HG02763 (cell line): ENCODE results near the gene COL4A1.

ENCODE experiments used
- ATAC-seq: cut with Tn5 transposase; IDR thresholded peaks from one replicate; pipeline ENCODE4 v1.9.1; 2021; ENCODE audit warnings: mild to moderate bottlenecking, moderate library complexity; ENCODE audit not compliant: unreplicated experiment

The COL4A1 gene

GRCh38 chr13:110173247-110173818 lies 133.6 kb downstream of the COL4A1 start:
- no peak for ATAC-seq

GRCh38 chr13:110170882-110171281 lies 136.1 kb downstream of the COL4A1 start:
- ATAC-seq, result no peak

- no peak for ATAC-seq
These were observed 136.8 kb downstream of the COL4A1 start for GRCh38 chr13:110170020-110170790.

DNA sequence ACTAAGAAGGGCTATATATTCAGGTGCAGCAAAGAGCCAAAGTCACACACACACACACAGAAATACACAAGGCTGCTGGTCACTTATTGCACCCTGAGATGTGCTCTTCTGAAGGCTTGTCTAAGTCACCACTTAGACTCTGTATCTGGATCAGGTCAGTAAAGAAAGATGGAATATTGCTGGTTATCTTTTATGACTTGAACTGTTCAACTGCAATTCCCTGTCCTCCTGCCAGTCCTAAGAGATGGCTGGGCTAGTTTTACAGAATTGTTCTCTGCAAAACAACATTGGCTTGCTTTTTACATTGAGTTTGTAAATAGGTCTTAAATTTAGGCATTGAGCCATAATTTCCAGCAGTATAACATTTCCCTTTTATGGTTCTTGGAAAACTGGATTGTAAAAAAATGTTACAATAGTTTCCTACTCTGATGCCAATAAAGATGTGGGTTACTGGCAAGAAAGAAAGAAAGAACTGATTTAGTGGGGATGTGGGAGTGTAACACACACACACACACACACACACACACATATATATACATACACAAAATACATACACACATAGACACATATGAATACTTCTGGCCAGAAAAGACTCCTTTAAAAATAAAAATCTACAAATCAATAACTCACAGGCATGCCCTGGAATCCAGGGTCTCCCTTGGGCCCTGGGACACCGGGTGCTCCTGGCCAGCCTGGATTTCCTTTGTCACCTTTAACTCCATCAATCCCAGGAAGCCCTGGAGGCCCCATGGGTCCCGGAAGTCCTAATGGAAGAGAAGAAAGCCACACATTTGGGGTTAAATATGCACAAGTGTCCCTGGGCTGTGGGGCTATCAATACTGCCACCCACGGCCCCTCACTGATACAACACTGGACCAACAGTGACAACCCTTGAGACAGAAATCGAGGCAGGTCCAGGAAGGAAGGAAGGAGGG lies 137.7 kb downstream of the COL4A1 start:
- ATAC-seq, result no peak

- ATAC-seq, result no peak
These were observed 140.4 kb downstream of the COL4A1 start for GRCh38 chr13:110166598-110166997.

DNA sequence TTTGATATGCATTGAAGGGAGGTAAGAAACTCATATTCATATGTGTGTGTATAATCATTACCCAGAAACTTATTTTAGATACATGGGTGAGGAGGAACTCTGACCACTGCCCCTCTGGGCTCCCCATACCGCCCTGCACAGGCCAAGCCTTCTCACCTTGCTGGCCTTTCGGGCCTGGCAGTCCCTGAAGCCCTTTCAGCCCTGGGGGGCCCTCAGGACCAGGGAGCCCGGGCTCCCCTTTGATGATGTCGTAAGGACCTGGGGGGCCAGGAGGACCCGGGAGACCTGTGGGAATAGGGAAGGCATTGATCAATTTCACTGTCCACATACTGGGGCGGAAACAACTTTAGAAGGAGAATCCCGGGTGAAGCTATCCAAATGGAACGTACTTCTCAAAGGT lies 142.3 kb downstream of the COL4A1 start:
- ATAC-seq, result no peak

DNA sequence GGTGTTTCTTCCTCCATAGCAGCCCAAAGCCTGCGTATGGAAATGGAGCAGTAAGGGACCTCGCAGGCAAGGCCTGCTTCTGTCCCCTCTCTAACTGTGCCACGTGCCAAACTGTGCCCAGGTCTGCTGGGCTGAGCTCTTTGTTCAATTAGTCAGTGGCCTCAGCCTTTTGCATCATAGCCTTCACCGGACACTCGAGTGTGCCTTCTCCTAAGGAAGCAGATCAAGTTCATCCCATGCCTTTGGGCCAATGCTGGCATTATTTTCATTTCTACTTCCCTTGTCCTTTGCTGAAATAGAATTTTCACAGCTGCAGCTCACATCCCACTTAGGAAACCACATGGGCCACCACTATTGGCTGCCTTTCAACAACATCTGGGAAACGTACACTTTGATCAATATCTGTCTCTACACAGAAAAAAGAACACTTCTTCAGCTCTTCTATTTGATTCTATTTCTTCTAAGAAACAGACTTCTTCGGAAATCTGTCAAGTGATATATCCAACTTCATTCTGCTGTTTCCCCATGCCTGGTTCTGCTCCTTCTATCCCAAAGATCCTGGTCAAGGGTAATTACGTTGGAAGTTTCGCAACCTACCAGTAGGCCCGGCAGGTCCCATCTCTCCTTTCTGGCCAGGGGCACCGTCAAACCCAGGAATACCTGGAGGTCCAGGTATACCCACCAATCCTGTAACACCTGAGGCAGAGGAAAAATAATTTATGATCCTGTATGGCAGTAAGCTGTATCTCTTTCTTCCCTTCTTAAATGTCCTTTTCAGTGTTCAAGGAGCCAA lies 143.9 kb downstream of the COL4A1 start:
- no peak for ATAC-seq

- ATAC-seq, result no peak
These were observed 144.9 kb downstream of the COL4A1 start for GRCh38 chr13:110162053-110162452.

DNA sequence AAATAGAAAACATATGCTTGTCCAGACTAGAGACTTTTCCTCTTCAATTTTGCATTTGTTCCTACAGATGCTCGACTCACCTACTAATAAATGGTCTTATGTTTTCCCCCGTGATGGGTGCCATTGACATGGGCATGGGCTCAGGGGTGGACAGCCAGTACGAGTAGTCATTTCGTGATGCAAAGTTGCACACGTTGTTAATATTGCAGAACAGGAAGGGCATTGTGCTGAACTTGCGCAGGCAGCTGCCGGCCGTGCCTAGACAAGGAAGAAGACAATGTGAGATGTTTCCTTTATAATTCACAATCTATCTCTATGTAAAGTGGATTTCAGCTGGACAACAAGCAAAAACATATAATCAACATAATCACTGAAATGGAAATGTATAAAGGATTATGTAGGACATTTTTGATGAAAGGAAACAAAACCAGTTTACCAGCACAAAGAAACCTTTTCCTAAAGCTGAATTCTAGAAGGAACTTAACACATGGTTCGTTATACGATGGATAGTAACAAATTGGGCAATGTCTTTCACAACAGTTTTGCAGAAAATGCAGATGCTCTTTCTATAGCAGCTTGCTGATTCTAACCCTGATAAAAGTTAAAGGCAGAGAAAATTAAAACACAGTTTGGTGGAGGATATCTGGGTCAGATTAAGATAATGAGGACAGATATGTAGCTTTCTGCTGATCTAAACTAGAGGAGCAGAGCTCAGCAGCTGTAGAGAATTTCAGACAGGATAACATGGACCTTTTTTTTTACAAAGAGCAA lies 145.7 kb downstream of the COL4A1 start:
- ATAC-seq, result no peak

GRCh38 chr13:110158226-110158625 lies 148.7 kb downstream of the COL4A1 start:
- ATAC-seq, result no peak

- no peak for ATAC-seq
These were observed 149.2 kb downstream of the COL4A1 start for GRCh38 chr13:110157718-110158117.

GRCh38 chr13:110156301-110157049 lies 150.5 kb downstream of the COL4A1 start:
- no peak for ATAC-seq

DNA sequence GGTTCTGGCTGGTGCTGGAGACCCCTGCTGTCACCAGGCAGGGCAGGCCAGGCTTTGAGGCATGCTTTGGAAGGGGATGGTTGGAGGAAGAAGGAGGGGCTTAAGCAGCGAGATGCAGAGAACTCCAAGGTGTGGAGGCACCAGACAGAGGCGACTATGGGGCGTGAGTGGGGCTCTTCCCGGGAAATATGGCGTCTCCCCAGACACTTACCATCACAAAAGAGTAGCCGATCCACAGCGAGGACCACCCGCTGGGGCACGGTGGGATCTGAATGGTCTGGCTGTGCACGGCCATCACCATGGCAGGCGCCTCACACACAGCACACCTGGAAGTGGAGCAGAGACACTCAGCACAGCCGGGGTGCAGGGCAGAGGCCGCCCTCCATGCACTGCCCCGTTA lies 151.9 kb downstream of the COL4A1 start:
- no peak for ATAC-seq

GRCh38 chr13:110154410-110154933 lies 152.5 kb downstream of the COL4A1 start:
- ATAC-seq, result no peak

GRCh38 chr13:110152351-110152750 lies 154.6 kb downstream of the COL4A1 start:
- no peak for ATAC-seq

GRCh38 chr13:110151462-110151861 lies 155.5 kb downstream of the COL4A1 start:
- ATAC-seq, result no peak

- no peak for ATAC-seq
These were observed 156.4 kb downstream of the COL4A1 start for GRCh38 chr13:110150384-110151101.

DNA sequence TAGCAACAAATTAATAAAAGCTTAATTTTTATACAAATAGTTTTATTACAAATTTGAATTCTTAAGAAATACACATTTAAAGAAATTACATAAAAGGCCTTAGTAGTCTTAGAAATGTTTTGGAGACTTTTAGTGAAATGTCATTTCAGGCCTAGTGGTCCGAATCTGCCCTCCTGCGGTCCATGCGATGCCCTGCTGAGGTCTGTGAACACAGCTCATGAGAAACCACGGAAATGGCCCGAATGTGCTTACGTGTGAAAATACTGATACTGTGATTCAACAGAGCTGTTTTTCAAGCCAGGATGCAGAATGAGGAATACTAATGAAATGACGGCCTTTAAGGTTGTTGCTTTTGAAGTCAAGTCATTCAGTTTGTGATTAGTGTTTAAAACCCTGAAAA lies 157.9 kb downstream of the COL4A1 start:
- no peak for ATAC-seq
